Measurements from ENCODE around the gene AQP11.

GRCh38 chr11:77650123-77650522 is 60.4 kb downstream of the AQP11 start:
- TF ChIP-seq CTCF (IDR thresholded peaks at IDR 0.05 in 8 of 11, conservative IDR thresholded peaks at IDR 0.05 in 3 of 11), result no peak
- no peak for TF ChIP-seq POLR2A (IDR thresholded peaks at IDR 0.05)
